ENCODE data around the gene COPZ1.

COPZ1 gene

GRCh38 chr12:54401119-54401518, 76.2 kb downstream of the COPZ1 start:
- TF ChIP-seq REST (IDR thresholded peaks at IDR 0.05; ENCODE audit: insufficient read depth in 1 of 2, low read depth in 2 of 2, low read length in 2 of 2) (no peak), FOXP2 (optimal IDR thresholded peaks at IDR 0.05; ENCODE audit: borderline replicate concordance, extremely low read depth, extremely low read length, insufficient read depth) (no peak), POLR2AphosphoS5 (IDR thresholded peaks at IDR 0.05; ENCODE audit: low read depth, low read length) (no peak), SIN3A (IDR thresholded peaks at IDR 0.05; ENCODE audit: borderline replicate concordance, insufficient read depth, low read length) (no peak), TAF1 (IDR thresholded peaks at IDR 0.05; ENCODE audit: borderline replicate concordance, insufficient read depth, low read length) (no peak)

Measured in PFSK-1 (cell line).